GM11168 (cell line): ENCODE results near the gene SMAD7.

ENCODE experiments used
- in situ Hi-C: fragments of 300-500 bp; cut with MboI; formaldehyde crosslinking; loops from one replicate; pipeline ENCODE4 v1.12.0; 2022; ENCODE audit warnings: low sequenced_read_pairs; ENCODE audit not compliant: unreplicated experiment

SMAD7 gene

DNA sequence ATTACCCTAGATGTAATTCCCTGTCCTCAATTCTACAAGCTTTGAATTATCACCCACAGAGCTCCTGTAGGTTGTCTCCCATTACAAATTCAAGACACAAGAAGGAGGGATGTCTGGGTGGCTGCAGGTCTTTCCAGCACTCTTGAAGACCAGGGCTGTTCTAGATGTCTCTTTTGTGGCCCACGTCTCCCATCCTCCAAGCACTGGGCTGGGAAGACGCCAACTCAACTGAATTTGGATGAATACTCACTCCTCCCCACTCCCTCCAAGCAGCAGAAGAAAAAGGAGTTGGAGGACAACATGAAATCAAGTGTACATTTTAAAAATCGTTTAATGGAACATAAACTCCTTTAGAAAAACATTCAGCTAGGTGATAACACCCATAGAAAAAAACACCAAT is 31.2 kb downstream of the SMAD7 start:
- in situ Hi-C loops: no loop called here

DNA sequence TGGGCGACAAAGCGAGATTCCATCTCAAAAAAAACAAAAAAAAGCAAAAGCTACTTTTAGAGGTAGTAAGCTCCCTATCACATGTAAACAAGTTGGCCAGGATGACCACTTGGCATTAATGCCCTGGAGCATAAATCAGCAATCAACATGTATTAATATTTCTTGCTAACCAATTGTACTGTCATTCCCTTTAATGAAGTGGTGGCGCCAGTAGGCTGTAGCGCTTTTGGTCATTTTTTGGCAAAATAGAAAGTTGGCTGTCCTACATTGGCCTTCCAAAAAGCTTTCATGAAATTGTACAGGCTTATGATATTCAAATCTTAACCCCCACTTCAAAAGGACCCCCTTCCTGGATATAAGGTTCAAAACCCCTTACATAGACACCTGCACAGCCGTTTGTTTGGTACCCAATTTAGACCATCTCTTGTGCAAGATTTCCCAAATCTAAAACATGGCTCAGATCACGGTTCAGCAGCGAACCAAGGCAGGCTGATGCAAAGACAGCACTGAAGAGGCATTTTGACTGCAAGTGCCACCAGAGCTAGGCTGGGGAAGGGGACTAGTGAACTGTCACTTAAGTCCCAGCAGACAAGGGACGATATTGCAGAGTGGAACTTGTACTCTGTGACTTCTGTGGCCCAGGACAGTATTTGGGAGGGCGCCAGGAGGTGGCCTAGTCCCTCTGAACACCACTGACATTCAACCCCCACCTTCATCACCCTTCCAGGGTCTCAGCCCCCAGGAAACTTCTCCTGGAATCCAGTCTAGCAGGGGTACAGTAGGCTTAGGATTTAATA is 31.9 kb downstream of the SMAD7 start:
- in situ Hi-C loops: no loop called here

DNA sequence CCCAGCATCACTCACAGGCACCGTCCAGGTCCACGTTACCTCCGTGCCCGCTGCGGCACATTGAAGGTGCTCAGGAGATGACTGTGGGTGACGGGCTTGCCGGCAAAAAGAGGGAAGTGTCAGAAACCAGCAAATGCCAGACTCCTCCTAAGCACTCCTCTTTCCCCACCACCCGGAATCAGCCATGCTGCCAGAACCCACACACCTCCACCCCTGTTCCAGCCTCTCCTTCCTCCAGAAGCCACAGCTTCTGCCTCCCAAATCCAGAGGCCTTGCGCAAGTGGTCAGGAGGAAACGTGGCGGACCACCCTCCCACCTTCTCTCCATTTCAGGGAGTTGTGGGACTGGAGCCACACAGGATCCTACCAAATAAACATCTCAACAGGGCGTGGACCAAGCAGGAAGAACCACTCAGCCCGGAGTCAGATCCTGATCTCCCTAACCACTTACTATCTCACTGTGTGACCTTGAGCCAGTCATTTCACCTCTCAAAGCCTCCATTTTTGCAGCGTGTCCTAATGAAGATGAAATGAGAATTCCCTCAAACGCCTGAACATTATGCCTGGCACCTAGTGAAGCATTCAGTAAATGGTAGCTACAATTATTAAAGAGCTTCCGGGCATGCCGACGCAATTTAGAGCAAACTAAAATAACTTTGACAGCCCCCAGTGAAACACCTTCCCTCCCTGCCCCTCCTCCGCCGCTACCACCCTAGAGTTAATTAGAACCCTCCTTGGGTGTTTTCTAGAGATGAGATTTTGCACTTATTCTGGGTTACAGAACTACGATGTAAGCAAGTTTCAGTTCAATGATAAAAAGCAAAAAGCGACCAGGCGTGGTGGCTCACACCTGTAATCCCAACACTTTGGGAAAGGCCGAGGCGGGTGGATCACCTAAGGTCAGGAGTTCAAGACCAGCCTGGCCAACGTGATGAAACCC is 32.9 kb downstream of the SMAD7 start:
- in situ Hi-C loops: no loop called here

DNA sequence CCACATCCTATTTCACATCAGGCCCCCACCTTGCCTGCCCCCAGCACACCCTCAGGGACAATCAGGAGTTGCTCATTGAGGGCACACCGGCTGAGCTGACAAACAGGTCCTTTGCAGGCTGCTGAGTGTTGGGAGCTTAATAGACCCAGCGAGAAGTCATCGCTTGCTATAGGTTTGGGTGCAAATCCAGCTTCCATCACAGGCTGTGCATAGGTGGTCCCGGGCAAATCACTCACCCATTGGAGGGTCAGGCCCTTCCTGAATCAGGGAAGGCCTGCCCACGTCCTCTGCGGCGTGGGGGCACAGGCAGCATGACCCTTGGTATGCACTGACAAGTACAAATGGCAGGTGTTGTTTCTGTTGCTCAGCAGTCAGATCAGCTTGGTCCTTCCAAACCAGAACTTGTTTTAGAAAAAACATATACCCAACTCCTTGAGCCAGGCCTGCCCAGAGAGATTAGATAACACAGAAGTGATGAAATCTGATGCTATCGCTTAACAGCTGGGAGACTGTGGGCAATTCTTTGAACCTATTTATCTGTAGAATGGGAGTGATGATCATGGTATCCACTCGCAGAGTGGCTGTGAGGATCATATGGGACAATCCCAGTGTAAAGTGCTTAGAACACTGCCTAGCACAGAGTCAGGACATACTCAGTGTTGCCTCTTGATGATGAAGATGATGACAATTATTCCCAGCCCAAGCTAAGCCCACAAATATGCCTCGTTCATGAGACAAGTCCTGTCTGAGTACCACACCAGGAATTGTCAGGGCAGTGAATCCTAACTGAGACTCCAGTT is 34.9 kb downstream of the SMAD7 start:
- in situ Hi-C loops: no loop called here

DNA sequence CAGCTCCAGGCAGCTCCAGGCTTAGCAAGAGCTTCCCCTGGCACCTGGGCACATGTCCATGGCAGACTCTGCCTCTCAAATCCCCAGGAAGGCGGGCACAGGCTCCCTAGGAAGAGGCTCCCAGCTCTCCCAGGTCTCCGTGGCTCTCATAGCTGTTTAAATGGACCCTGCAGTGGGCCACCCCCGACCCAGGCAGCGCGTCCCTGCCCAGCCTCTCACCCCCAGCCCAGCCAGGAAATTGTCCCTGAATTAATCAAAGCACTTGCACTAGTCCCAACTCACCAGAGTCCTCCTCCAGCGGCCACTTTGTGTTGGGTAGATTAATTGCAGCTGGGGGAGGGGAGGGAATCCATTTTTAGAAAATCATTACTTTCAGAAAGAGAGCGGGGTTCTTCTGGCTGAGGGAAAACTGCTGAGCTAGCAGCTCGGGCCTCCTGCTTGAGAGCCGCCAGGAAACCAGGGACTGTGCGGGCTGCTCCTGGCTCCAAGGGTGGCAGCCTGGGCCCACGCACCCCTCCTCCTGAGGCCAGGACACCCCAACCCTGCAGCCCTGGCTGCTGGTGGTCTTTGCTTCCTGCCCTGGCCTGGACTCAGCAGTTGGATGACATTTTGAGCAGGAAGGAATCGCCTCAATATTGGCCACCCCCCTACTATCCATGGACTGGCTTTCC is 36.0 kb downstream of the SMAD7 start:
- in situ Hi-C loops: no loop called here

DNA sequence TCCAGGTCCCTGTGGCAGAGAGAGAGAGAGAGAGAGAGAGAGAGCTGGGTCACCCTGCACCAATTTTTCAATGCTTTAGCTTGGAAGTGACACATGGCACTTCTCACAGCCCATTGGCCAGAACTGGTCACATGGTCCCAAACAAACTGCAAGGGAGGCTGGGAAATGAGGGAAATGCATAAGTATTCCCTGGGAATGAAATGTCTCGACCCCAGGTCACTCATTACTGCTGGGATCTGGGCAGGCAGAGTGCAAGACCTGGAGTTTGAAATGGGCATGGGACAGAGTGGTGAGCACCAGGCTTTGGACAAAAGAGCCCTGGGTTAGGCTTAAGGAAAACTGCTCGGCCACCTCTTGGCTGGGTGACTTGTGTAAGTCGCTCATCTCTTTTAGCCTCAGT is 37.0 kb downstream of the SMAD7 start:
- in situ Hi-C loops: no loop called here

DNA sequence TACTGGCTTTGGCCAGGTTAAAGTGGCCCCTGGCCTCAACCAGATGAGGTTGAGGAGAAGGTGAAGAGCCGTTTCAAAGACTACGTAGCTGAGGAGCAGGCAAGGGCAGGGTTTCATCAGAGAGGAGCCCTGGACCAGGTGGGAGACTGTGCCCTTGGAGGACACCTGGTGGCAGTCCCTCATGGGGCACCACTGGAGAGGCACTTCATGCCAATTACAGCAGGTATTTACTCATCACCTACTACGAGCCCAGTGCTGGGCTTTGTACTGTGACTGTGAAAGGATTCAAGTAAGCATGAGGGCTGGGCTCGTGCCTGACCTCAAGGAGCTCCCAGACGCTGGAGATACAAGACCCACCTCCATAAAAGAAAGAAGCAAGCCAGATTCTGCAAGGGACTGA is 37.6 kb downstream of the SMAD7 start:
- in situ Hi-C loops: no loop called here

DNA sequence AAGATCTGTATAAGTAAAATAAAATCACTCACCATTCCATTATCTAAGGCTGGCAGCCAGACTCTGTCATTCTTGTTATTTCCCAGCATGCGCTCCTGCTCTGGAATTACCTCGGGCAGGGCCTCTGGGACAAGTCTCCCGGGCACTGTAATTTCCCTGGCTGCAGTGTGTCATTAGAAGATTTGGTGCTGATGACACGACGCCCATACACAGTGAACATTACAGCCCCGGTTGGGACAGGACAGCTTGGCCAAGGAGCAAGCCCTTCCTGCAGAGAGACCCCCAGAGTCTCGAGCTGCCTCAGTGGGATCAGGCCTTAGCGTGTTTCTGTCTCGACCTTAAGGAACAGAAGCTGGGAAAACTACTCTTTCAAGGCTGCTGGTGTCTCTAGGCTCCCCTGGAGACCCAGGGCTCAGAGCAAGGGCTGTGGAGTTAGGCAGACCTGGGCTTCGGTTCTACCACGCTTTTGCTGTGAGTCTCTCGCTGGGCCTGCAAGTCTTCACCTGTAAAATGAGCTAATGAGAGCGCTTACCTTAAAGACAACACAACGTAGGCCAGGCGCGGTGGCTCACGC is 39.7 kb downstream of the SMAD7 start:
- in situ Hi-C loops: no loop called here

DNA sequence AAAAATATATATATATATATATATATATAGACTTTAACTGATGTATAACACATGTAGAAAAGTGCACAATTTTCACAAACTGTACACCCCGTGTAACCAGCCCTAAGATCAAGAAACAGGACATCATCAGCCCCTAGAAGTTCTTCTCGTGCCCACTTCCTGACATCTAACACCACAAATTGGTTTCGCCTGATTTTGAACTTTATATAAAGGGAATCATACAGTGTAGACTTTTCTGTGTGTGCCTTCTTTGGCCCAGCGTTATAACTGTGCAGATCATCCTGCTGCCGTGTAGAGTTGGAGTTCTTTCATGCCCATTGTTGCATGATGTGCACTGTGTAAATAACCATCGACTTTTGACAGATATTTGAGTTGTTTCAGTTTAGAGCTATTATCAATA is 41.0 kb downstream of the SMAD7 start:
- in situ Hi-C loops: no loop called here

DNA sequence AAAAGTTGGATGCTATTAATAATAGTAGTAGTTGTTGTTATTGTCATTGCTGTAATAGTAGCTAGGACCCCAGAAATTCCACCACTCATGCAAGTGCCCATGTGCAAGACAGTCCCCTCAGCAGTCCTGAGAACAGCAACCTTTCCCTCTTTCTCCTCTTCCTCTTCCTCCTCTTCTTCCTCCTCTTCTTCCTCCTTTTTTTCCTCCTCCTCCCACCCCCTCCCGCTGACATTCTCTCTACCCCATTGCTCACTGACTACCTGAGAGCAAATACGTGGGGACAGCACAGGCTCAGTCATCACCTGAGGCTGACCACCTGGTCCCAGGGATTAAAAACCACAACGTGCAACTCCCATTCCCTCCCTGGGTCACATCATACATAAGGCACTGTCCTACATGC is 41.8 kb downstream of the SMAD7 start:
- in situ Hi-C loops: no loop called here

DNA sequence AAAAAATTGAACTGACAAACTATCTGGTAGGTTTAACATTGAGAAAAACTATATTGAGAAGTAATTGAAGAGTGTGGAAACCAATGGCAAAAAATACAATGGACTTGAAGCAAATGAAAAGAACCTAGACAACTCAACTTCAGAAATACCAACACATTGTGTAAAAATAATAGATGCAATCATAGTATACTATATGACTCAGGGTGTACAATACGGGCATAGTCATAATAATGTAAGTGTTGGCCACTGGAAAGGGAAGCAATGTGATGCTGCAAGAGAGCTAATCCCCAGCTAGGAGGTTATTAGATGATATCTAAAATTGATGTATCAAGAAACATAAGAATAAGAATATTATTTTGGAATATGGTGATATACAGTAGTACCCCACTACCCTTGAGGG is 45.3 kb downstream of the SMAD7 start:
- in situ Hi-C loops: no loop called here

DNA sequence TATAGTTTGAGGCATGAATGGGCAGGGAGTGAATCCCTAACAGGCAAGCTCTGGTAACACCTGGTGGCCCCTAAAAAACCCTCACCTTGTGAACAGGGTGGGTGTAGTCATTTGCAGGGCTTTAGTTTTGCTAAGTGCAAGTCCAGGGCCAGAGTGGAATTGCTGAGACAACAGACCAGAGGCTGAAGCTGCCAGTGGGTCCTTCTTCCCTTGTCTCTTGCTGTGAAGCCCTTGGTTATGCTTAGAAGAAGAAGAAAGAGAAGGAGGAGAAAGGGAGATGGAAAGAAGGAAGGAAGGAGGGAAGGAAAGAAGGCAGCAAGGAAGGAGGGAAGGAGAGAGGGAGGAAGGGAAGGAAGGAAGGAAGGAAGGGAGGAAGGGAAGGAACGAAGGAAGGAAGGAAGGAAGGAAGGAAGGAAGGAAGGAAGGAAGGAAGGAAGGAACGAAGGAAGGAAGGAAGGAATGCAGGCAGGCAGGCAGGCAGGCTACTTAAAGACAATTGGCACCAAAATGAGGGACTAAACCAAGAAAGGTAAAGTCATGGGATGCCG is 45.8 kb downstream of the SMAD7 start:
- in situ Hi-C loops: no loop called here

DNA sequence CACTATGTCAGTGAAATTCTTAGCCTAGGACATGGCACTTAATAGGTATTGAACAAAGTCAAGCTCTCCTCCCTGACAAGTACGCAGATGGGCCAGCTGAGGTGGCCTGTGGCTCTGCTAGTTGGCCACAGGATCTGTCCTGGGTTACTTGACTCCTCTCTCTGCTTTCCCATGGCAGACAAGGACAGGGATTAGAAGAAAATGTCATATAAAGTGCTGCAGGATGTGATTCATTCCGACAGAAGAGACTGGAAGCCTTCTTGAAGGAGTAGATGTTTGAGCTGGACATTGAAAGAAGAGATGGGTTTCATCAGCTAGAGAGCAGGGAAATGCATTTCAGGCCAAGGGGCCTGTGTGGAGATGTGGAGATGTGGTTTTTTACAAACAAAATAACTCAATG is 46.7 kb downstream of the SMAD7 start:
- in situ Hi-C loops: no loop called here

DNA sequence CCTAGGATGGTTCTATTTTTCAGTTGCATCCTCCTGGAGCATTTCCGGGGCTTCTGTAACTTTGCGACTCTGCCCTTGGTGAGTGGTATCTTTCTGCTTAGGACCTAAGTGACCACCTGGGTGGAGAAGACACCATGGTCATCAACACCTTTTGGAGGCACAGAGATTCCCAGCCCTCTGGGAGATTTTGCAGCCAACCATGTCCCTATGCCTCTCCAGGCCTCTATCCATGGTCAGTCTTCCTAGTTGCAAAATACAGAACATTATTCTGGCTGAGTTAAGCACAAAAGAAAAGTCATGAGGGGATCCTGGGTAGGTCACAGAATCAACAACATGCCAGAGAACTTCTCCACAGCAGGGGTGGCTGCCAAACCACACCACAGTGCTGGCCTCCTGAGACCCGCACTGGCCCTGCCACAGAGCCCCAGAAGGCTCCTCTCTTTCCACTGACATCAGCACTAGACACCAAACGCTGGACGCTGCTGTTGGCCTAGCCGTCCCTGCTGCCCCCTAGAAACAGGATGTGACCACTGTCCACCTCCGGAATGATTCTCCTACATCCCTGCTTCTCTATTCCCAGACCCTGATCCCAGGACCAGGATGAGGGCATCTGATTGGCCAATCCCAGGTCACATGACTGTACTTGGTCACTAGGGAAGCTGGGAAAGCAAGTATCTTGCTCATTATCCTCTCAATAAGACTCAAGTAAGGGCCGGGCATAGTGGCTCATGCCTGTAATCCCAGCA is 47.7 kb downstream of the SMAD7 start:
- in situ Hi-C loops: no loop called here

DNA sequence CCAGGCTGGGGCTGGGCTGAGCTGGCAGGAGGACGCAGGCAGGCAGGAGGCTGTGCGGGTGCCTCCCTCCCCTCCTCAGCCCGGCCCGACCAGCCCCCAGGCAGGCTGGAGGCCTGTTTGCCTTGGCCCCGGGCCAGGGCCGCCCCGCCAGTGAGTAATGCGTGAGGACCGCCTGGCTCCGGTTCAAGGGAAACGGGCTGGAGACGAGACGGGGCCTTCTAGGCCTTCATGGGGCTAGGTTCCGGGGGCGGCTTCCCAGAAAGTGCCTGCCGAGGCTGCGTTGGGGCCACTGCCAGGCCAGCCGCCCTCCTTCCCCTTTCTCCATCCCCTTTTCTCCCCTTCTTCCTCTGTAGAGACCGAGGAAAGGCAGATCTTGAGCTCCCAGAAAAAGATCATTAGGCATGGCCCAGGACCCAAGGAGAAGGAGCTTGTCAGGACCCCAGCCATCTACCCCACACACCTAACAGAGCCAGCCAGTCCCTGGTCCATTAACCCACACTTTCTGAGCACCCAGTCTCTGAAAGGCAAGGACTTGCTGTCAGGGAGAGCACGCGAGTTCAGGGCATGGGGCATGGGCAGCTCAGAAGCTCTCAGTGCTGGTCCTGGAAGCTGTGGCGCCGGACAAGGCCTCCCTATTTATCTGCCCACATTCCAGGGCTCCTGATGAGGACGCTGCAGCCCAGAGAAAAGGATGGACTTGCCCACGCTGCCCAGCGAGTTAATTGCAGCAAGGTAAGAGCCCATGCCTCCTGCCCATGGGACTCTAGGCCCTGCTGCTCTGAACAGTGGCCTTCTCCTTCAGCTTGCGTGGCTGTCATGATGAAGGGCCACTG is 48.5 kb downstream of the SMAD7 start:
- in situ Hi-C loops: no loop called here

DNA sequence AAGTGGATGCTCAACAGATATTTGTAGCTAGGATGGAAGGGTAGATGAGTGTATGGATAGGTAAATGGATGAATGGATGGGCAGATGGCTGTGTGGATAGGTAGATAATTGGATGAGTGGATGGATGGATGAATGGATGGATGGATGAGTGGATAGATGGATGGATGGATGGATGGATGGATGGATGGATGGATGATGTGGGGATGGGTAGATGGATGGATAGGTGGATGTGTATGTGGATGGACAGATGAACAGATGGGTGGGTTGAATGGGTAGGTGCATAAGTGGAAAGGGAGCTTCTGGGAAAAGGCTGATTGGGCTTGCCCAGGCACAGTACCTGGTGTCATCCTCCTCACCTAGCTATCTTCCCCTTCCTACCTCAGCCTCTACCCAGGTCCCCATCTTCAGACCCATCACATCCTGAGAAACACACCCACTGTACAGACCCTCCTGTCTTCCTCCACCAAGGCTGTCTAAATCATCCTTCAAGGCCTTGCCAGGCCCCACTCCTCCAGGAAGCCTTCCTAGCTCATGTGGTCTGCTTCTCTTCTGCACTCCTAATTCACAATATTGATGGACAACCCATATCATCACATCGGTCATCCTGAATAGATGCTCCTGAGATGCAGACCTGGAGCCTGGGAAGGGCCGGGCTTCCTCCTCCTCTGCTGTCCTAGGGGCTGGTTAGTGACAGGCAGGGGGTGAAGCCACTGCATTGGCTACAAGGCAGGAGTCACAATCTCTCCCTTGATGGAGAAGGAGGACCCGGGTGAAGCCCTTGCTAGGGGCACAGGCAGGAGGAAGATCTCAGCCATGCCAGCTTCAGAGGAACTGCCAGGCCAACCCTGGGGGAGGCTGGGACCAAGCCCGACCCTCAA is 49.4 kb downstream of the SMAD7 start:
- in situ Hi-C loops: no loop called here

DNA sequence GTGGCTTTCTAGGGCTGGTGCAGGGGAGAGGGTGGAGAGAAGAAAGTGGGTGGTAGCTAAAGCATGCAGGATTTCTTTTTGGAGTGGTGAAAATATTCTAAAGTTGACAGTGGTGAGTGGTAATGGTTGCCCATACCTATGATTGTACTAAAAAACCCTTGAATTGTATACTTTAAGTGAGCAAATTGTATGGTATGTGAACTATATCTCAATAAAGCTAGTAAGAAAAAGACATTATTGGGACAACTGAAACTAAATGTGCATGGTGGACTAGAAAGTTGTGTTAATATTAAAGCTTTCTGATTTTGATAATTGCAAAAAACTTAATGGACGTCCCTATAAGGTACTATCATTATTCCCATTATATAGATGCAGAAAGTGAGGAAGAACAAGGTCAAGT is 50.3 kb downstream of the SMAD7 start:
- in situ Hi-C loops: no loop called here
